GM10266 (cell line): ENCODE data around the gene CACNA1E.

Source experiments
- DNase-seq: peaks from one replicate; pipeline ENCODE4 v3.0.0; 2012; ENCODE audit errors: extremely low spot score
- TF ChIP-seq, protein P1 (sequence below): IDR thresholded peaks from 2 replicates; pipeline ENCODE4 v1.5.1; 2012; ENCODE audit warnings: mild to moderate bottlenecking, low read depth; ENCODE audit not compliant: control insufficient read depth, insufficient read depth; ENCODE audit errors: missing control alignments

Gene CACNA1E

DNA sequence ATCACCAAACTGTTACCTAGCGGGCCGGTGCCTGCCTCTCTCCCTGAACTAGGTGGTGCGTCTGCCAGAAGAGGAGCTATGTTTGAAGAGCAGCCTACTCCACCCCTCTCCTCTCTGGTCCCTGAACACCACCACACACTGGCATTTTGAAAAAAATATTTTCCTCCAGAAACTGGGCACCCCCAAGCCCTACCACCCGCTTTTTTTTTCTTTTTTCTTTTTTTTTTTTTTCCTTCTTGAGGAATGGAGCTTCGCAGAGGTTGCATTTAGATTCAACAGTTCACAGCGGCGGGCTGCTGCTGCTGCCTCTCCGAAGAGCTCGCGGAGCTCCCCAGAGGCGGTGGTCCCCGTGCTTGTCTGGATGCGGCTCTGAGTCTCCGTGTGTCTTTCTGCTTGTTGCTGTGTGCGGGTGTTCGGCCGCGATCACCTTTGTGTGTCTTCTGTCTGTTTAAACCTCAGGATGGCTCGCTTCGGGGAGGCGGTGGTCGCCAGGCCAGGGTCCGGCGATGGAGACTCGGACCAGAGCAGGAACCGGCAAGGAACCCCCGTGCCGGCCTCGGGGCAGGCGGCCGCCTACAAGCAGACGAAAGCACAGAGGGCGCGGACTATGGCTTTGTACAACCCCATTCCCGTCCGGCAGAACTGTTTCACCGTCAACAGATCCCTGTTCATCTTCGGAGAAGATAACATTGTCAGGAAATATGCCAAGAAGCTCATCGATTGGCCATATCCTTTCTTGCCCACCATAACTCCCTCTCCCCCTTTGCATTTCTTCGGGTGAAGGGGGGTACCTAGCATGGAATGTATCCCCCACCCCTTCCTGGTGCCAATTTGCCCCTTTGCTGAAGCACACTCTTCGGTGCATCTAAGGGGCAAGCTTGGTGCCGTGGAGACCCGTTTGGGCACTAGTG, at the start of gene CACNA1E:
TSS of gene CACNA1E (plus strand) at position 233 of the 911 bp plus-strand sequence. CDS start at position 461, 228 bp downstream.
- no peak for DNase-seq
- TF ChIP-seq, protein P1, sequence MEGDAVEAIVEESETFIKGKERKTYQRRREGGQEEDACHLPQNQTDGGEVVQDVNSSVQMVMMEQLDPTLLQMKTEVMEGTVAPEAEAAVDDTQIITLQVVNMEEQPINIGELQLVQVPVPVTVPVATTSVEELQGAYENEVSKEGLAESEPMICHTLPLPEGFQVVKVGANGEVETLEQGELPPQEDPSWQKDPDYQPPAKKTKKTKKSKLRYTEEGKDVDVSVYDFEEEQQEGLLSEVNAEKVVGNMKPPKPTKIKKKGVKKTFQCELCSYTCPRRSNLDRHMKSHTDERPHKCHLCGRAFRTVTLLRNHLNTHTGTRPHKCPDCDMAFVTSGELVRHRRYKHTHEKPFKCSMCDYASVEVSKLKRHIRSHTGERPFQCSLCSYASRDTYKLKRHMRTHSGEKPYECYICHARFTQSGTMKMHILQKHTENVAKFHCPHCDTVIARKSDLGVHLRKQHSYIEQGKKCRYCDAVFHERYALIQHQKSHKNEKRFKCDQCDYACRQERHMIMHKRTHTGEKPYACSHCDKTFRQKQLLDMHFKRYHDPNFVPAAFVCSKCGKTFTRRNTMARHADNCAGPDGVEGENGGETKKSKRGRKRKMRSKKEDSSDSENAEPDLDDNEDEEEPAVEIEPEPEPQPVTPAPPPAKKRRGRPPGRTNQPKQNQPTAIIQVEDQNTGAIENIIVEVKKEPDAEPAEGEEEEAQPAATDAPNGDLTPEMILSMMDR: no peak

DNA sequence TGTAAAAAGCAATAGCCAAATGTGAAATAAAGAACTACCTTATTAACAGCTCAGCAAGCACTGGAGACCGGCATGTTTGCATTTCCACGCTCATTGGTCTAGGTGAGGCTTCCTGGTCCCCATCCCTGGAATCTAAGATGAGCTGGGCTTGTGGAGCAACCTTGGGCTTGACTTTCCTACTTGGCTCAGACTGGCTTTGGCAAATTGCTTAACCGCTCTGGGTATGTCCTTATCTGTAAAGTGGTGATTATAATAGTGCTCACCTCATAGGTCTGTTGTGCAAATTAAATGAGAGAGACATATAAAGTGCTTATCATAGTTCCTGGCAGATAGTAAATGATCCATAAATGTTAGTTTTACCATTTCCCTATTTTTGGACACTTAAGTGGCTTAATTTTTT, 49.4 kb upstream of the CACNA1E start:
- DNase-seq: no peak
- TF ChIP-seq, protein P1: no peak

DNA sequence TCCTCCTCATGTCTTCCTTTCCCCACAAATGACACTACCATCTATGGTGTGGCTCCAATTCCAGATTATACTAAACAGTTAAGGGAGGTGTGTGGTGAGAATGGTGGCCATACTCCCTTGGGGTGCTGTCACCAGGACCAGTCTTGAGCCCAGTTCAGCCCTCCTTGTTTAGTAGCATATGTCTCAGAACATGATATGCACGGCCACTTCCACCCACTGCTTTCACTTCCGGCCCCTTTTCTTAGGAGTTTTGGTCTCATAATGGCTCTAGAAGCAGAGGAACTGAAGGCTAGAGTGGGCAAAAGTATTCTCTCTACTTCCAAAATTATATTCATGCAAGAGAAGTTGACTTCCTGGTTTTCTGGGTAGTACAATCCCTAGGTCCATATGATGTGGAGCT, 45.3 kb upstream of the CACNA1E start:
- no peak for DNase-seq
- TF ChIP-seq, protein P1: no peak

DNA sequence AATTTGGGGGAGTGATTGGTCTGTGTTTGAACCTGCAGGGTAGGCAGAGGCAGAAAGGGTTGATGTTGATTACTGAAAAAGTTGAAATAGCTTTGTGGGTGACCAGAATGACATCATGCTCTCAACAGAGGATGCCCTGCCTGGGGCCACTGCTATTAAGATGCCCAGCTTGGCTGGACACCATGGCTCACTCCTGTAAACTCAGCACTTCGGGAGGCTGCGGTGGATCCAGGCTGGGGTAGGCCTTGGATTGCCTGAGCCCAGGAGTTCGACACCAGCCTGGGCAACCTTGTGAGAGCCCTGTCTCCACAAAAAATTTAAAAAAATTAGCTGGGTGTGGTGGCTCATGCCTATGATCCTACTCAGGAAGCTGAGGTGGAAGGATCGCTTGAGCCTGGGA, 42.8 kb upstream of the CACNA1E start:
- TF ChIP-seq, protein P1: no peak
- no peak for DNase-seq

DNA sequence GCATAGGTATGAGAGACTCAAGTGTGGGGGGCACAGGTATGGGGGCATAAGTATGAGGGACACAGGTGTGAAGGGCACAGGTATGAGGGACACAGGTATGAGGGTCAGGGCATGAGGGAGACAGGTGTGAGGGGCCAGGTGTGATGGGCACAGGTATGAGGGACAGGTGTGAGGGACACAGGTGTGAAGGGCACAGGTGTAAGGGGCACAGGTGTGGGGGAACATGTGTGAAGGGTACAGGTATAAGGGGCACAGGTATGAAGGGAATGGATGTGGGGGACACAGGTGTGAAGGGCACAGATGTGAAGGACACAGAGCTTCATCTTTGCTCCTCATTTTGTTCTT, 41.2 kb upstream of the CACNA1E start:
- no peak for DNase-seq
- TF ChIP-seq, protein P1: no peak

DNA sequence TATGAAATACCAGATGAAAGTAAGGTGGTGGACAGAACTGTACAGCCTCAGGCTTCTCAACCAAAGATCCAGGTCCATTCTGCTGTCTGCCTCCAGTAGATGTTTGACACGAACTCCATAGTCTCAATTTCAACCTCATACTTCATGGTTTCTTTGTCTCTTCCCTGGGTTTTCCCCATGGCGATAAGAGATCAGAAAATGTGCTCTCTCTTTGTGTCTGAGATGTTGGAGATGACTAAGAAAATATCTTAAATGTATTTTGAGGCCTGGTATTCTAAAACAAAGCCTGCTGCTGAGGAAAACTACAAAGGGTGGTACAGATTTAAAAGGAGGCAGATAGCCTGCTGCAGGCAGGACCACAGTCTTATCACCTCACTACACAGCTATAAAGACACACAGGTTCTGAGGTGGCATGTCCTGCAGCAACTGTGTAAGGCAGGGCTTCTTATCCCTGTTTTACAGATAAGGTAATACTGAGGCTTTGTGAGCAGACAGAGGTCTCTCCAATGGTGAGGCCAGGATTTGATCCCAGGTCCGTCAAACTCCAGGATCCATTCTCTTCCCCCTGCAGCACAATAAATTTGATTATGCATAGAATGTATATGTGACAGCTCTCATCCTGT, 40.0 kb upstream of the CACNA1E start:
- no peak for DNase-seq
- TF ChIP-seq, protein P1: no peak

DNA sequence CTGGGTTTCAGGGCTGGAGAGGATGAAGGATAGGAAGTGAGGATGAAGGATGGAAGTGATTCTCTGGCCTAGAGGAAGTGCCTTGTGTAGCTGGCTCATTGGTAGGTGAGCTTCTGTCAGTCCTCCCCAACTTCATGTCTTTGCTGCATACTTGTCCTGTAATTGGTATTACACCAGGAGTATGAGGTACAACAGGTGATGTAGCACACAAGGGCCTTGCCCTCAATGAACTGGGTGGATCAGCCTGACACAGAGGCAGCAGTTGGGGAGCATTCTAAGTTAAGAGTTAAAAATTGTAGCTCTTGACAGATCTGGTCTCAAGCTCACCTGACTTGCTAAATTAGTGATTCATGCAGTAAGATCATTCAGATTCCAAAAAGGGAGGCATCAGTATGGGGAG, 37.9 kb upstream of the CACNA1E start:
- DNase-seq: no peak
- TF ChIP-seq, protein P1: no peak
